Mesenteric fat pad (tissue), 1 donor: Measurements from ENCODE around the gene CLCA1. TPM values are rescaled to one million over a fixed set of nuclear protein-coding genes. Genes with fewer than 3 reads are reported as not detected.
"Not testable (repeated sequence)": the region's sequence is repeated elsewhere in the genome, so short reads cannot be mapped to it uniquely, and the experiment has no call there.

Source experiments
- DNase-seq: peaks from one replicate; pipeline ENCODE4 v3.0.0-alpha.2; 2020; ENCODE audit warnings: low spot score
- total RNA-seq: library from RNA; stranded (reverse); fragmentation: NEBNext Ultra II Directional; extraction: Animal tissue kit (Norgen Biotek cat#: 25700); gene quantifications from one replicate; pipeline ENCODE4 v1.2.1, GENCODE V29; 2021
- donor health status: DM: yes; HTN: yes; CAD: no.

The CLCA1 gene
- total RNA-seq, 1 donor from 2014 or later: 0.29 TPM

GRCh38 chr1:86464819-86465218 lies 3.9 kb upstream of the CLCA1 start:
- no peak for DNase-seq

- no peak for DNase-seq
Measured at GRCh38 chr1:86466109-86466844, 2.5 kb upstream of the CLCA1 start.

- DNase-seq: no peak
Measured at GRCh38 chr1:86466986-86467385, 1.7 kb upstream of the CLCA1 start.

- DNase-seq: no peak
Measured at GRCh38 chr1:86470859-86471258, 2.1 kb downstream of the CLCA1 start.

GRCh38 chr1:86471291-86471690 lies 2.6 kb downstream of the CLCA1 start:
- DNase-seq: no peak

GRCh38 chr1:86472152-86472551 lies 3.4 kb downstream of the CLCA1 start:
- no peak for DNase-seq

- DNase-seq: no peak
Measured at GRCh38 chr1:86472767-86473166, 4.0 kb downstream of the CLCA1 start.

- DNase-seq: no peak
Measured at GRCh38 chr1:86477256-86477655, 8.5 kb downstream of the CLCA1 start.

GRCh38 chr1:86477682-86478081 lies 9.0 kb downstream of the CLCA1 start:
- no peak for DNase-seq

GRCh38 chr1:86478416-86479156 lies 9.9 kb downstream of the CLCA1 start:
- DNase-seq: no peak

GRCh38 chr1:86481966-86482365 lies 13.2 kb downstream of the CLCA1 start:
- no peak for DNase-seq

GRCh38 chr1:86487131-86487810 lies 18.5 kb downstream of the CLCA1 start:
- DNase-seq: no peak

GRCh38 chr1:86487811-86488141 lies 19.0 kb downstream of the CLCA1 start:
- DNase-seq: no peak

- no peak for DNase-seq
Measured at GRCh38 chr1:86489242-86489878, 20.6 kb downstream of the CLCA1 start.

- DNase-seq: no peak
Measured at GRCh38 chr1:86491171-86491950, 22.6 kb downstream of the CLCA1 start.

GRCh38 chr1:86498281-86498680 lies 29.6 kb downstream of the CLCA1 start:
- no peak for DNase-seq

GRCh38 chr1:86499987-86500593 lies 31.4 kb downstream of the CLCA1 start:
- no peak for DNase-seq

GRCh38 chr1:86500714-86501113 lies 32.0 kb downstream of the CLCA1 start:
- no peak for DNase-seq

GRCh38 chr1:86502125-86502646 lies 33.5 kb downstream of the CLCA1 start:
- not testable (repeated sequence) for DNase-seq

- no peak for DNase-seq
Measured at GRCh38 chr1:86502721-86503405, 34.1 kb downstream of the CLCA1 start.
